Stimulated activated CD4-positive, alpha-beta T cell treated with anti-CD3 and anti-CD28 coated beads, Interleukin-4, amount 100 ng/mL, for 1 hour (primary cell): ENCODE data around the gene MAP3K3.
A peak's percentile ranks its signal among the peaks of the same experiment; 100 is the strongest.

Source experiments
- DNase-seq: peaks from one replicate; pipeline ENCODE4 v3.0.0-alpha.2; 2020

Gene MAP3K3

GRCh38 chr17:63694950-63695773 is 72.9 kb downstream of the MAP3K3 start:
- no peak for DNase-seq

GRCh38 chr17:63695889-63696288 is 73.7 kb downstream of the MAP3K3 start:
- DNase-seq, result no peak

- peak; percentile 22 for DNase-seq
Observed at GRCh38 chr17:63696381-63696961, 74.3 kb downstream of the MAP3K3 start.

DNA sequence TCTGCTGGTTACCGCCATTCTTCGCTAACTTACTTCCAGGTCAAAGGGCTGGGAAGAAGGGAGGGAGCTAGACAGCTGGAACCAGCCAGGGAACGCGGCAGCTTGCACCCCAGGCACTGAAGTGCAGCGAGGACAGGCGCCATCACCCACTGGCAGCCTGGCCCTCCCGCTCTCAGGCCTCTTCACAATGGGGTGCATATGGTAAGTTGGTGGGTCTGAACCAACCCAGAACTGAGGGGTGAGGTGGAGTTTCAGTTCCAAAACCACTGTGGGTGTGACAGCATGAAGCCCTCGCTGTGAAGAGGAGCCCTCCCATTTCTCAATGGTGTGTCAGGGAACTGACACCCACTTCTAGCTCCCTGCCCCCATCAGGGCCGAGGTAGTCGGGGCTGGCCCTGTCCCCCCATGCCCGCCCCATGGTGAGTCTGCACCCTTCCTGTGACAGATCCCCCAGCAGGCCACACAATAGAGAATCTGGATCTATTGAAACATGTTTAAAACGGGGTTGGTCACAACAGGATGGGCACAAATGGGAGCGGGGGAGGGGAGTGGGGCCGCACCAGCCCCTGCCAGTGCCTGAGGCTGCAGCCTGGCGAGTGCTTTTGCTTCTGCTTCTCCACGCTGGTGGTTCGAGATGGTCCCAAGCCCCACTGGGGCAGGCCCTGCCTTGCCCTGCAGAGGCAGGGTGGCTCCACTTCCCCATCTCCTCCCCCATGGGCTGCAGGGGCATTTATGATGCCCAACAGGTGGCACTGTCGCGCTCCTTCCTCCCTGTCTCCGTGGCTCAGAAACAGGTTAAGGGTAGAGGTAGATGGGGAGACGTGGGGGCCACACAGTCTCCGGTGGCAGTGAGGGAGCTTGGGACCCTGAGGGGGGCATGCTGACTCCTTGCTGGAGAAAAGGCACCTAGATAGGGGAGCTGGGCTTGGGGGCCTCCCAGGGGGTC is 75.4 kb downstream of the MAP3K3 start:
- DNase-seq, result peak; percentile 78

DNA sequence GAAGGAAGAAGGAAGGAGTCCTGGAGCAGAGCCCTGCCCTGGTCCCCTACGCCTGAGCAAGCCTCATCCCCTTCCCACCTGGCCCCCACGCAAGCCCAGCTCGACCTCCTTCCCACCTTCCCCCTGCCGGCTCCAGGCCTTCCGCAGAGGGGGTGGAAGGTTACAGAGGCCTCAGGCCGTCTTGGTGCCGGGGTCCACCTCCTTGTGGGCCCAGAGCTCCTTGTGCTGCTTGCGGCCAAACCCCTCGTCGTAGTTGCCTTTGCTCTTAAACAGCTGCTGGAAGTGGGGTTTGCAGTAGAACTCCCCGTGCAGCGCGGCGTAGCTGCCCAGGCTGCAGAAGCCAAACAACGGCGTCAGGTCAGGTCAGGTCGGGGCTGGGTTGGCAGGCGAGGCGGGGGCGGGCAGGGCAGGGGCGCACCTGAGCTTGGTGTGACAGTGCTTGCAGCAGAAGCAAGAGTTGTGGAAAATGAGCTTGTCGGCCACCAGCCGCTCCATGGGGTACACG is 76.2 kb downstream of the MAP3K3 start:
- DNase-seq, result peak; percentile 47

DNA sequence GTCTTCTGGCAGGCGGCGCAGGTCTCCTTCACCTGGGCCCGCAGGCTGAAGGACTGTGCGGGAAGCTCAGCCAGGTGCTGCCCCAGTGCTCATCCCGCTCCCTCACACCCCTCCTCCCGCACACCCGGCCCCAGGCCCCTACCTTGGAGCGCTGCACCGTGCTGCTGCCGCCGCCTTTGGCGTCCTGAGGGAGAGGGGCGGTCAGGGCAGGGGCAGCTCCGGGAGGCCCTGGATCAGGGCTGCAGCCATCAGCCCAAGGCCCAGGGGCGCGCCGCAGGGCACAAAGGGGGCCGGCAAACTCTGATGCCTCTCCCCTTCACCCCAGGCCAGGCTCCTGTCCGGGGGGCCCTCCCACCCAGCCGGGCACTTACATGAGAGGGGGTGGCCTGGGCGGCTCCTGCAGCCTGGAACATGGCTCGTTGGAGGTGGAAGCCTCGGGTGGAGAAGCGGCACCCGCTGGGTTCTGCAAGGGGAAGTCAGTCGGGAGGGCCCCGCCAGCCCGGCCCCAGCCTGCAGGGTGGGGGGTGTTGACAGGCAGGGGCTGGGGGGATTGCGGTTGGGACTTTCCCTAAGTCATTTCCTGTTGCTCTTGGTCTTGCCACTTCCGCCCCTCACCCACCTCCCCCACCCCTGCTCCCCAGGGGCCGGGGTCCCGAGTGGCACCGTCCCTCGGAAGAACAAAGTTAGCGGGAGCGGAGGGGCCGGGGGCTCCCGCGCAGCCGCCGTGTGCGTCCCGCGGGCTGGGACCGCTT is 76.8 kb downstream of the MAP3K3 start:
- DNase-seq, result peak; percentile 74

DNA sequence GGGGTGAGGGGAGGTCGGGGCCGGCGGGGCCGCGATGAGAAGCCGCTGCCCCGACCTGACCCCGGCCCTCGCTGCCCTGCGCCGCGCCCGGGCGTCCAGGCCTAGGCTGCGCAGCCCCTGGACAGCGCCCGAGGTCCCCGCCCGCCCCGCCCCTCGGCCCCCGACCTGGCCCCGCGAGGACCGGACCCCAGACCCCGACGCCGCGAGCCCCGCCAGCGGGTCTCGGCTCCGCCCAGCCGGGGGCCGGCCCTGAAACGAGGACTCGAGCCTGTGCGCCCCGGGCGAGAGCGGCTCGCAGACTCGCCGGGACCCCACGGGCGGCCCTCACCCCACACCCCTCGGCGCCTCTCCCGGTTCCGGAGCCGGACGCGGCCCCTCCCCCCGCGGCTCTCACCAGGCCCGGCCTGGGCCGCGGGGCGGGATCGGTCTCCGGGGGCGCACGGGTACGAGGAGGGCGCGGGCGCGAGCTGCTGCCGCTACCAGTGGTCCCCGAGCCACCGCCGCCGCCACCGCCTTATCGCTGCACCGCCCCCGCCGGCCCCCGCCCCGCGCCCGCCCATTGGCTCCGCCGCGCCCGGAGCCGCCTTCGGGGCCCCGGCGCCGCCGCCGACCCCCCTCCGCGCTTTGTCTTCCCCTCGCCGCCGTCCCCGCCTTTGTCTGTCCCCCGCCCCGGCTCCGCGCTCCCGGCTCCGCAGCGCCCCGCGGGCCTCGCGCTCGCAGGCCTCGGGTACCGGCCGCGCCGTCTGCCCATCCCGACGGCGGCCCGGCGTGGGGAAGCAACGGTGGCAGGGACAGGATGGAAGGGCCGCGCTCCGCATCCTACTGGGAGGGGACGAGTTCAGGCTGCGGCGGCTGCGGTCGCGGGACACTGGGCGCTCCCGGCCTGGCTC is 77.7 kb downstream of the MAP3K3 start, which contains the start of gene LIMD2:
Gene LIMD2 (minus strand): TSS at position 488 of the 890 bp plus-strand sequence. CDS start 827 bp downstream, outside the sequence.
- DNase-seq, result peak; percentile 84

- DNase-seq, result peak; percentile 54
Observed at GRCh38 chr17:63700528-63701455, 78.6 kb downstream of the MAP3K3 start.

GRCh38 chr17:63701456-63701820 is 79.2 kb downstream of the MAP3K3 start:
- DNase-seq, result no peak

DNA sequence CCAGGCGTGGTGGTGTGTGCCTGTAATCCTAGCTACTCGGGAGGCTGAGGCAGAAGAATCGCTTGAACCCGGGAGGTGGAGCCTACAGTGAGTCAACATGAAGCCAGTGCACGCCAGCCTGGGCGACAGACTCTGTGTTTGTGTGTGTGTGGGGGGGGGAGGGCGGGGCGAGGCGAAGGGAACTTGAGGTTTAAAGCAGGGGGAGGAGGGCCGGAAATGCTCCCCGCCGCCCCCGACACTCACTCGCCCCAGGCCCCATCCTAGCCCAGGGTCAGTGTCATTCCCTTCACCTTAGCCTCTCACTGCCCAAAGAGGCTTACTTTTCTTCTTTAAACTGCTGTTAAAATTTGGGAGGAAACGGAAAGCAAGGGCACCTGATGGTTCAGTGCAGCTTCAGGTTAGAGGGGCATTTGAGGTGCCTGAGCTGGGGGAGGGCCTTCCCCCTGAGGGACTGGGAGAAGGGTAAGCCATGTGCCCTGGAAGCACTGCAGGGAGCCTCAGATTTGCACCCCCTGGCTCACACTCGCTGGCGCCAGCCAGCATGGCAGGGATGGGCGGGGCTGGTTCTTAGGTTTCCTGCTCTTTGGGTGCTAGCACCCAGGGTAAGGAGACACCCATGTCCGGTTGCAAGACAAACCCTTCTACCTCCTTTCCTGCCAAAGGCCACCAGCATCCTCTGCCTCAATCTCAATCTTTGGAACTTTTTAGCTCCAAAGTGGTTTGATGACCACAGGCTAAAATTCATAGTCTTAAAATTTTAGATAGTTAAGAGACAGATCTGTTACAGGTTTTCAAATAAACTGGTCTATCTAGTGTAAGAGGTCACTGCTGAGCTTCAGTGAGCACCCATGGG is 79.9 kb downstream of the MAP3K3 start:
- DNase-seq, result peak; percentile 72

- DNase-seq, result no peak
Observed at GRCh38 chr17:63702721-63703015, 80.5 kb downstream of the MAP3K3 start.

DNA sequence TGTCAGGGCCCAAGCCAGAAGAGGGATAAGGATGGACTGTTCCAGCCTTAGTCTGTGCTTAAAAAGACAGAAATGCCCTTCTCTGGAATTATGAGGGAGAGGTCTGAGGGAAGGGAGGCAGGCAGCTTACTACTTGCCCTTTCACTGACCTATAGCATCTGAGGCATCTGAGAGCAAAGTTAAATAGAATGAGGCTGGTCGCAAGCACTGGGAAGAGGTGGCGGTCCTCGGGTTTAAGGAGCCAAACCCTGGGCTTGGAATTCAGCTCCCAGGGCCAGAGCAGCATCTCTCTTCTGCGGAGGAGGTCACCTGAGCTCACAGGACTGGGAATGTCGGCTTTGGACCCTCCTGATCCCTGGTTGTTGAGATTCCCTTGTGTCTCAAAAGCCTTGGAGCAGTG is 80.8 kb downstream of the MAP3K3 start:
- no peak for DNase-seq

DNA sequence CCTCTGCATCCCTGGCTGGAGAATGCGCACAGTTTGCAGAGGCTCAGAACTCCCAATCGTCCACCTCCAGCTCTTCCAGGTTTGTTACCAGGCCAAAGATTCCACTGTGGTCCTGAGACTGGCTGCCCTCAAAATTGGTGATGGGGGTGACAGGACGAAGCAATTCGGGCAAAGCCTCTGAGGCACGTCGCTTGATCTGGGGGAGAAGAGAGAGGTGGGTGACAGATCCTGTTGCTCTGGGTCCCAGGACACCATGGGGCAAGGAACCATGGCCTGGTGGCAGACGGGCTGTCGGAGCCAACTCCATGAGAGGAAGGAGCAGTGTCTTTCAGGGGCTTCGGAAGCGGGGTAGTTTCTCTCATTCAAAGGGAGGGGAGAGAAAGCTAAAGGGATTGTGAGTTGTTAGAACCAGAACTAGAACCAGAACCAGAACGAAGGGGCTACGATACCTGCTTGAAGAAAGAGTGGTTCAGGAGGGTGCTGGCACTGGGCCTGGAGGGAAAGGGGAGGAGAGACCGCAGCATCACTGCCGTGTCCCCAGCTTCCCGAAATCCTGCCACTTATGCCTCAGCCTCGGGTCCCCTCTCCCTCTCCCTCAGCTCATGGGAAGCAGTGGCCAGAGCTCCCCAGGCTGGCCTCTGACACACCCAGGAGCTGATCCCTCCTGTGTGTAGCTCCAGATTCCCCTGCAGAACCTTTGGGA is 81.5 kb downstream of the MAP3K3 start:
- no peak for DNase-seq

DNA sequence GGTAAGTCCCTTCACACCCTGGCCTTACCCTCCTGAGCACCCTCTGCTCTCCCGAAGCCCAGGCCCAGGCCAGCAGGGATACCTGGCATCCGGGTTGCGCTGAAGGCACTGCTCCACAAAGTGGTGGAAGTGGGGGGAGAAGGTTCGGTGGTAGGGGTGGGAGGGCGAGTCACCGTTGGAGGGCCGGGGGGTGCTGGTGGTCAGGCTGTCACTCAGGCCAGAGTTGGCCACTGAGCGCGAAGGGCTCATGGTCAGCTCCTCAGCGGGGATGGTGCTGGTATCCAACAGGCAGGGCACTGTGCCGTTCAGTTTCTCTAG is 82.0 kb downstream of the MAP3K3 start:
- DNase-seq, result no peak

- DNase-seq, result no peak
Observed at GRCh38 chr17:63704836-63705235, 82.6 kb downstream of the MAP3K3 start.

DNA sequence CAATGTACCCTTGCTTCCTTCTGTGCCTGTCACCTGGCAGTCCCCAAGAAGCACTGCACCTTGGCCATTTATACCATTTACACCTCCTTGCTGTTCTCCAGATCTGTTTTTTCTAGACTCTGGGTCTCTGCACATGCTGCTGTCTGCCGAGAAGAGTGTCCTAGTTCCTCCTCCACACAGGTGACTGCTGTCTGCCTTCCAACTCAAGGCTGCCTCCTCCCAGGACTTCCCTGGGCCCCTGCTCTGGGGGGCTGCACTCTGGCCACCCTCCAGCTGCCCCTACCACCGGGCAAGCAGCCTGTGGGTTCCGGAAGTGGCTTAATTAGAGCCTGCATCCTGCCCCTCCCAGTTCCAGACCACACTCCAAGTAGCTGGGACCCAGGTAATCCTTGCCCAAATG is 83.4 kb downstream of the MAP3K3 start:
- no peak for DNase-seq

DNA sequence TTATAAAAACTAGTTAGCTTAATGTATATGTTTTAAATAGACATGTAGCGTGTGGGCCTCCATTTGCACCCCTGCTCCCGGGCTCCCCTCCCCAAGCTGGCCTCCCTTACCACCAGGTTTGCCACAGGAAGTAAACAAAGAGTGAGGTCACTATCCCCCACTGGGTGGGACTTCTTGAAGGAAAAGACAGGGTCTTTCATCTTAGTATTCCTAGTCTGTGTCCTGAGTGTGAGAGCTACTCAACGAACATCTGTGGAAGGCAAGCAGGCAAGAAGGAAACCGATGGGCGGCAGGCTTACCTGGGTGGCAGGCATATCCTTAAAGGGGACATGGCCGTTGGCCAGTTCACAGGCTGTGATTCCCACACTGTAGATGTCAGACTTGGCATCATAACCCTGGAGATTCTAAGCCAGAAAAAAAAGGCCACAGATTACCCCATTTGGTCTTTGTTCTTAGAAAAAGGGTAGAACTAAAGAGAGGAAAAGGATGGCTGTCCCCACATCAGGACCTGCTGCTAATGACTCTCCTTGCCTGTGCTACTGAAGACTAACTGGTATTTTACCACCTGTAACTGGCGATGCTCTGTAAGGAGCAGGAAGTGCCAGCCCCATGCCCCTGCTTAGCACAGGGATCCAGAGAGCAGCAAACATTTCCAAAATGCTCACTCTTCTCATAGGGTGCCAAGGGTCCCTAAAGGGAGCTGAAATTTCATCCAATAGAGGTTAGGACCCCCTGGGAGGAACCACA is 84.3 kb downstream of the MAP3K3 start:
- DNase-seq, result no peak

DNA sequence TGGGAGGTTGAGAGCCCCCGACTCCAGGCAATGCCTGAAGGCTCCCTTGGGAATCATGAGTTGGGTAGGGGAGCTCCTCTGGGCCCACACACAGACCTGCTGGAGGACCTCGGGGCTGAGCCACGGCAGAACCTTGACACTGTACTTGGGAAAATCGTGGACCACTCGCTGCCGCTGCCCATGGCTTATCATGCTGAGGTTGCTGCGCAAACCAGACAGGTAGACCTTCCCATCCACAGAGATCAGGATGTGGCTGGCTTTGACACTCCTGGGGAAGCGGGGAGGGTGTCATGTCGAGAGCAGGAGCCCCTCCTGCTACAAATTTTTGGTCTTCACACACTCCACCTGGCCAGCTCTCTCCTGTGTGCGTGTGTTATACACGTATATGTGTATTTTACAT is 84.9 kb downstream of the MAP3K3 start:
- DNase-seq, result no peak
